ENCODE data around the gene ACSM4.

The ACSM4 gene

GRCh38 chr12:7293670-7294069 is 10.2 kb upstream of the ACSM4 start:
- Histone ChIP-seq H3K9me3 (ENCODE audit: control insufficient read depth in 1 of 2, low read length in 2 of 2) (no peaks in the 10 kb centered on the region), H3K4me1 (ENCODE audit: control insufficient read depth in 1 of 2, insufficient read depth in 2 of 2, low read length in 2 of 2) (no peaks in the 10 kb centered on the region), H3K27ac (ENCODE audit: low read length) (no peak overlapping the region), H3K27me3 (ENCODE audit: low read depth, low read length) (no peaks in the 10 kb centered on the region), H3K4me3 (ENCODE audit: low read depth in 1 of 2, low read length in 2 of 2) (no peak overlapping the region), H3K36me3 (ENCODE audit: control insufficient read depth in 1 of 2, insufficient read depth in 2 of 2, low read length in 2 of 2) (no peaks in the 10 kb centered on the region)

DNA sequence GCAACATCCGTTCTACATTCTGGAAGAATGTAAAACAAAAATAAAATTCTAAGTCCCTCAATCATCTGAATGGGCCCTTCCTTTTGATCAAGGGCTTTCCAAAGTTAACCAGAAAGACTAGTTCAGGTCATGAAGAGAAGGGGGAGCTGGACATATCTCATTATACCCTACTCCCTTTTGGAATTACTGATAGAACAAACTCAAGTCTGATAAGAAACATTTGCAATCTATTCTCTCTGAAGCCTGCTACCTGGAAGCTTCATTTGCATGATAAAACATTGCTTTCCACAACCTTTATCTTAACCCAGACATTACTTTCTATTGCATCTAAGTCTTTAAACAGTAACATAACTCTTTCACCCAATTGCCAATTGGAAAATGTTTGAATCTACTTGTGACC is 8.3 kb upstream of the ACSM4 start:
- Histone ChIP-seq H3K4me3 (ENCODE audit: low read depth in 1 of 2, low read length in 2 of 2) (no peak overlapping the region), H3K9me3 (ENCODE audit: control insufficient read depth in 1 of 2, low read length in 2 of 2) (no peaks in the 10 kb centered on the region), H3K4me1 (ENCODE audit: control insufficient read depth in 1 of 2, insufficient read depth in 2 of 2, low read length in 2 of 2) (no peaks in the 10 kb centered on the region), H3K27ac (ENCODE audit: low read length) (no peak overlapping the region), H3K36me3 (ENCODE audit: control insufficient read depth in 1 of 2, insufficient read depth in 2 of 2, low read length in 2 of 2) (no peaks in the 10 kb centered on the region), H3K27me3 (ENCODE audit: low read depth, low read length) (no peaks in the 10 kb centered on the region)

DNA sequence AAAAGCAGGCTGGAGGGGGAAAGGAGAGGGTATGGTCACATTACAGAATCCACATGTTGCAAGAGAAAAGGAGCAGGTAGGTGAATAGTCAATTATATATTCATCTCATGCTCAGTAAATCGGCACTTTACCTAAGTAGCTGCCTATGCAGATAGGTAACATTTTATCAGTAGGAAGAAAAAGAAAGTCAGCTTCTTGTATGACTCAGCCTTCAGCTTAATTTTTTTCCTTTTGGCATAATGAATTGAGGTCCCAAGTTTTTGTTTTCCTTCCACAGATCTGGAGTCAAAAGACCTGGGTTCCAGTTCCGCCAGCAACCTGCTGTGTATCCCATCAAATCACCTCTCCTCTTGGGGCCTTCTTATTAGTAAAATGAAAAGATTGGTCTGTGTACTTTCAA is 6.0 kb upstream of the ACSM4 start:
- Histone ChIP-seq H3K27ac (ENCODE audit: low read length) (no peak overlapping the region), H3K4me1 (ENCODE audit: control insufficient read depth in 1 of 2, insufficient read depth in 2 of 2, low read length in 2 of 2) (no peaks in the 10 kb centered on the region), H3K36me3 (ENCODE audit: control insufficient read depth in 1 of 2, insufficient read depth in 2 of 2, low read length in 2 of 2) (no peaks in the 10 kb centered on the region), H3K9me3 (ENCODE audit: control insufficient read depth in 1 of 2, low read length in 2 of 2) (no peaks in the 10 kb centered on the region), H3K27me3 (ENCODE audit: low read depth, low read length) (no peaks in the 10 kb centered on the region), H3K4me3 (ENCODE audit: low read depth in 1 of 2, low read length in 2 of 2) (no peak overlapping the region)

DNA sequence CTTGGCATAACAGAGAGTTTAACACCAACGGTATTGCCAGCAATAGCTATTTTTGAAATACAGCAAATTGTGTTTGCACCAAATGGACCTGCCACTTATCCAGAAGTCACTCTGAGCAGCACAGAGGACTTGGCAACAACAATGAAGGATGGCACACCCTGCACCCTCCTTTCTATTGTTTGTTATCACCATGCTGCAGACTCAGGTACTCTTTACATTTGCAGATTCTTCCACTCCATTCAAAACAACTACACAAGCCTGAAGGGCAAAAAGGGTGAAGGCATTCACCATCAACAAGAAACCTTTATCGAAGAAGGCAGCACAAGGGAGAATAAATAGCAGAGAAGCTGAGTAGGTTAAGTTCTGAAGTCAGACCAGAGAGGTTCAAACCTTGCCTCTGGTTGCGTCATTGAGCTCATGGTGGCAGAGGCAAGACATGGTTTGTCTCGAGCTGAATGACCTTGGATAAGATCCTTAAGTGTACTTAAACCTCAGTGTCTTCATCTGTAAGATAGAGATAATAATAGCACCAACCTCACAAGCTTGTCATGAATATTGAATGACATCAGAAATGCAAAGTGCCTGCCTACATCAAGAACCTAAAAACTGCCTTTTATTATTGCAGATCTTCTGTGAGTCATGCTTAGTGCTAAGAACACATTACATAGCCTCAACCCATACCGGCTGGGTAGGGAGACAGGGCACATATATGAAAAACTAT is 1.4 kb upstream of the ACSM4 start:
- Histone ChIP-seq H3K36me3 (ENCODE audit: control insufficient read depth in 1 of 2, insufficient read depth in 2 of 2, low read length in 2 of 2) (no peaks in the 10 kb centered on the region), H3K27me3 (ENCODE audit: low read depth, low read length) (no peaks in the 10 kb centered on the region), H3K4me1 (ENCODE audit: control insufficient read depth in 1 of 2, insufficient read depth in 2 of 2, low read length in 2 of 2) (no peaks in the 10 kb centered on the region)

GRCh38 chr12:7303230-7303629 is 642 bp upstream of the ACSM4 start:
- Histone ChIP-seq H3K4me1 (ENCODE audit: control insufficient read depth in 1 of 2, insufficient read depth in 2 of 2, low read length in 2 of 2) (no peaks in the 10 kb centered on the region), H3K27me3 (ENCODE audit: low read depth, low read length) (no peaks in the 10 kb centered on the region), H3K4me3 (ENCODE audit: low read depth in 1 of 2, low read length in 2 of 2) (no peak overlapping the region), H3K36me3 (ENCODE audit: control insufficient read depth in 1 of 2, insufficient read depth in 2 of 2, low read length in 2 of 2) (no peaks in the 10 kb centered on the region), H3K27ac (ENCODE audit: low read length) (no peak overlapping the region), H3K9me3 (ENCODE audit: control insufficient read depth in 1 of 2, low read length in 2 of 2) (no peaks in the 10 kb centered on the region)

More for the DNA sequence above, 1.4 kb upstream of the ACSM4 start:
- H3K9me3 ChIP-seq (ENCODE audit: control insufficient read depth in 1 of 2, low read length in 2 of 2), result no peaks in the 10 kb centered on the region
- no peak overlapping the region for H3K4me3 ChIP-seq (ENCODE audit: low read depth in 1 of 2, low read length in 2 of 2)
- H3K27ac ChIP-seq (ENCODE audit: low read length), result no peak overlapping the region

GRCh38 chr12:7304456-7304855 is 584 bp downstream of the ACSM4 start:
- H3K27me3 ChIP-seq (ENCODE audit: low read depth, low read length), result no peaks in the 10 kb centered on the region
- no peak overlapping the region for H3K4me3 ChIP-seq (ENCODE audit: low read depth in 1 of 2, low read length in 2 of 2)
- H3K36me3 ChIP-seq (ENCODE audit: control insufficient read depth in 1 of 2, insufficient read depth in 2 of 2, low read length in 2 of 2), result no peaks in the 10 kb centered on the region
- H3K4me1 ChIP-seq (ENCODE audit: control insufficient read depth in 1 of 2, insufficient read depth in 2 of 2, low read length in 2 of 2), result no peaks in the 10 kb centered on the region
- H3K27ac ChIP-seq (ENCODE audit: low read length), result no peak overlapping the region
- no peaks in the 10 kb centered on the region for H3K9me3 ChIP-seq (ENCODE audit: control insufficient read depth in 1 of 2, low read length in 2 of 2)

- Histone ChIP-seq H3K27ac (ENCODE audit: low read length) (no peak overlapping the region), H3K4me3 (ENCODE audit: low read depth in 1 of 2, low read length in 2 of 2) (no peak overlapping the region), H3K9me3 (ENCODE audit: control insufficient read depth in 1 of 2, low read length in 2 of 2) (no peaks in the 10 kb centered on the region), H3K27me3 (ENCODE audit: low read depth, low read length) (no peaks in the 10 kb centered on the region), H3K4me1 (ENCODE audit: control insufficient read depth in 1 of 2, insufficient read depth in 2 of 2, low read length in 2 of 2) (no peaks in the 10 kb centered on the region), H3K36me3 (ENCODE audit: control insufficient read depth in 1 of 2, insufficient read depth in 2 of 2, low read length in 2 of 2) (no peaks in the 10 kb centered on the region)
Measured at GRCh38 chr12:7310070-7310469, 6.2 kb downstream of the ACSM4 start.

- Histone ChIP-seq H3K9me3 (ENCODE audit: control insufficient read depth in 1 of 2, low read length in 2 of 2) (no peaks in the 10 kb centered on the region), H3K27ac (ENCODE audit: low read length) (no peak overlapping the region), H3K4me3 (ENCODE audit: low read depth in 1 of 2, low read length in 2 of 2) (no peak overlapping the region), H3K4me1 (ENCODE audit: control insufficient read depth in 1 of 2, insufficient read depth in 2 of 2, low read length in 2 of 2) (no peaks in the 10 kb centered on the region), H3K36me3 (ENCODE audit: control insufficient read depth in 1 of 2, insufficient read depth in 2 of 2, low read length in 2 of 2) (no peaks in the 10 kb centered on the region), H3K27me3 (ENCODE audit: low read depth, low read length) (no peaks in the 10 kb centered on the region)
Measured at GRCh38 chr12:7319930-7320329, 16.1 kb downstream of the ACSM4 start.

- H3K27me3 ChIP-seq (ENCODE audit: low read depth, low read length), result no peaks in the 10 kb centered on the region
- no peak overlapping the region for H3K27ac ChIP-seq (ENCODE audit: low read length)
- no peaks in the 10 kb centered on the region for H3K9me3 ChIP-seq (ENCODE audit: control insufficient read depth in 1 of 2, low read length in 2 of 2)
- no peaks in the 10 kb centered on the region for H3K36me3 ChIP-seq (ENCODE audit: control insufficient read depth in 1 of 2, insufficient read depth in 2 of 2, low read length in 2 of 2)
- no peak overlapping the region for H3K4me3 ChIP-seq (ENCODE audit: low read depth in 1 of 2, low read length in 2 of 2)
- no peaks in the 10 kb centered on the region for H3K4me1 ChIP-seq (ENCODE audit: control insufficient read depth in 1 of 2, insufficient read depth in 2 of 2, low read length in 2 of 2)
Measured at GRCh38 chr12:7321624-7322023, 17.8 kb downstream of the ACSM4 start.

- no peak overlapping the region for H3K4me3 ChIP-seq (ENCODE audit: low read depth in 1 of 2, low read length in 2 of 2)
- H3K9me3 ChIP-seq (ENCODE audit: control insufficient read depth in 1 of 2, low read length in 2 of 2), result no peaks in the 10 kb centered on the region
- no peaks in the 10 kb centered on the region for H3K4me1 ChIP-seq (ENCODE audit: control insufficient read depth in 1 of 2, insufficient read depth in 2 of 2, low read length in 2 of 2)
- no peak overlapping the region for H3K27ac ChIP-seq (ENCODE audit: low read length)
- H3K36me3 ChIP-seq (ENCODE audit: control insufficient read depth in 1 of 2, insufficient read depth in 2 of 2, low read length in 2 of 2), result no peaks in the 10 kb centered on the region
- no peaks in the 10 kb centered on the region for H3K27me3 ChIP-seq (ENCODE audit: low read depth, low read length)
Measured at GRCh38 chr12:7322599-7322998, 18.7 kb downstream of the ACSM4 start.

DNA sequence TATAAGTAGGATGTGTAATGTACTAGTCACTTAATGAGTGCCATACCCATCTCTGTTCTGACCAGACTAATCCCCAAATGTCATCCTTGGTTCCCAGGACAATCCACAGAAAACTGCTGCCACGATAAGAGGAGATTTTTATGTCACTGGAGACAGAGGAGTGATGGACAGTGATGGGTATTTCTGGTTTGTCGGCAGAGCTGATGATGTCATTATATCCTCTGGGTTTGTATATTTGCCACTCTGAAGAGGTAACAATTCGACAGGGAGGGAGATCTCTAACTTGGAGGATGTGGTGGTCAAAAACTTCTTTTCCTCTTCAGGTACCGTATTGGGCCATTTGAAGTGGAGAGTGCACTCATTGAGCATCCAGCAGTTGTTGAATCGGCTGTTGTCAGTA is 20.3 kb downstream of the ACSM4 start:
- no peaks in the 10 kb centered on the region for H3K4me1 ChIP-seq (ENCODE audit: control insufficient read depth in 1 of 2, insufficient read depth in 2 of 2, low read length in 2 of 2)
- no peaks in the 10 kb centered on the region for H3K36me3 ChIP-seq (ENCODE audit: control insufficient read depth in 1 of 2, insufficient read depth in 2 of 2, low read length in 2 of 2)
- H3K27ac ChIP-seq (ENCODE audit: low read length), result no peak overlapping the region
- H3K9me3 ChIP-seq (ENCODE audit: control insufficient read depth in 1 of 2, low read length in 2 of 2), result no peaks in the 10 kb centered on the region
- H3K27me3 ChIP-seq (ENCODE audit: low read depth, low read length), result no peaks in the 10 kb centered on the region
- no peak overlapping the region for H3K4me3 ChIP-seq (ENCODE audit: low read depth in 1 of 2, low read length in 2 of 2)

GRCh38 chr12:7327918-7328317 is 24.0 kb downstream of the ACSM4 start:
- no peaks in the 10 kb centered on the region for H3K4me1 ChIP-seq (ENCODE audit: control insufficient read depth in 1 of 2, insufficient read depth in 2 of 2, low read length in 2 of 2)
- no peak overlapping the region for H3K27ac ChIP-seq (ENCODE audit: low read length)
- H3K4me3 ChIP-seq (ENCODE audit: low read depth in 1 of 2, low read length in 2 of 2), result no peak overlapping the region

More at GRCh38 chr12:7327918-7328317, 24.0 kb downstream of the ACSM4 start:
- Histone ChIP-seq H3K27me3 (ENCODE audit: low read depth, low read length) (no peaks in the 10 kb centered on the region), H3K9me3 (ENCODE audit: control insufficient read depth in 1 of 2, low read length in 2 of 2) (no peaks in the 10 kb centered on the region), H3K36me3 (ENCODE audit: control insufficient read depth in 1 of 2, insufficient read depth in 2 of 2, low read length in 2 of 2) (no peaks in the 10 kb centered on the region)
